GM12864 (cell line): ENCODE measurements around the gene HEBP1.
A peak's percentile ranks its signal among the peaks of the same experiment; 100 is the strongest.

ENCODE experiments used
- DNase-seq: peaks from one replicate; pipeline ENCODE4 v3.0.0-alpha.2; 2011; ENCODE audit warnings: low read depth
- H3K4me3 ChIP-seq: 2 replicates; pipeline ENCODE4 v1.5.1; 2011; ENCODE audit warnings: mild to moderate bottlenecking, low read depth, low read length, control low read depth
- TF ChIP-seq, protein P1 (sequence below): IDR thresholded peaks from 2 replicates; pipeline ENCODE4 v1.5.1; 2011; ENCODE audit warnings: low read depth, mild to moderate bottlenecking, moderate library complexity, low read length, control low read depth, inconsistent platforms; ENCODE audit errors: missing control alignments

The HEBP1 gene, protein sequence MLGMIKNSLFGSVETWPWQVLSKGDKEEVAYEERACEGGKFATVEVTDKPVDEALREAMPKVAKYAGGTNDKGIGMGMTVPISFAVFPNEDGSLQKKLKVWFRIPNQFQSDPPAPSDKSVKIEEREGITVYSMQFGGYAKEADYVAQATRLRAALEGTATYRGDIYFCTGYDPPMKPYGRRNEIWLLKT

DNA sequence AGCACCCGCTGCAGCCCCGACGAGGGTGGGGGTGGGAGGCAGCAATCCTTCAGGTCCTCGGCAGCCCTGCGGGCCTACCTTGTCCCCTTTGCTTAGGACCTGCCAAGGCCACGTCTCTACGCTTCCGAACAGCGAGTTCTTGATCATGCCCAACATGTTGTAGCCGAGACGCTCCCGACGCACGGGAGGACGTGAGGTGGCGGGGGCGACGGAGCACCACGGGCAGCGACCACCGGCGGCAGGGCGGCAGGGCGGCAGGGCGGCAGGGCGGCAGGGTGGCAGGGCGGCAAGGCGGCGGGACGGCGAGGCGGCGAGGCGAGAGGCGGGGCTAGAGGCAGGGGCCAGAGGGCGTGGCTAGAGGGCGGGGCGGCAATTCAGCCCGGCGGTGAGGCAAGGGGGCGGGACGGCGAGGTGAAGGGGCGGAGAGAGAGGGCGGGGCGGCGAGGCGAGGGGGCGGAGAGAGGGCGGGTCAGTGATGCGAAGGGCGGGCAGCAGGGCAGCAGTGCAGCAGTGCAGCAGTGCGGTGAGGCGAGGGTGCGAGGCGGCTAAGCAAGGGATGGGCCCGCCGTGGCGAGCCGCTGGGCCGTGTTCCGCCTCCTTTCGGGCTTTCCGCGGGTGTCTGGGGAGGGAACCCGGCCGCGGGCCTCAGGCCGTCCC, at the start of gene HEBP1:
HEBP1 (minus strand) TSS at position 307 of the 657 bp plus-strand sequence; CDS start at position 156, 151 bp downstream.
- H3K4me3 ChIP-seq = peak within 1 kb of the TSS; percentile 59
- TF ChIP-seq, protein P1, sequence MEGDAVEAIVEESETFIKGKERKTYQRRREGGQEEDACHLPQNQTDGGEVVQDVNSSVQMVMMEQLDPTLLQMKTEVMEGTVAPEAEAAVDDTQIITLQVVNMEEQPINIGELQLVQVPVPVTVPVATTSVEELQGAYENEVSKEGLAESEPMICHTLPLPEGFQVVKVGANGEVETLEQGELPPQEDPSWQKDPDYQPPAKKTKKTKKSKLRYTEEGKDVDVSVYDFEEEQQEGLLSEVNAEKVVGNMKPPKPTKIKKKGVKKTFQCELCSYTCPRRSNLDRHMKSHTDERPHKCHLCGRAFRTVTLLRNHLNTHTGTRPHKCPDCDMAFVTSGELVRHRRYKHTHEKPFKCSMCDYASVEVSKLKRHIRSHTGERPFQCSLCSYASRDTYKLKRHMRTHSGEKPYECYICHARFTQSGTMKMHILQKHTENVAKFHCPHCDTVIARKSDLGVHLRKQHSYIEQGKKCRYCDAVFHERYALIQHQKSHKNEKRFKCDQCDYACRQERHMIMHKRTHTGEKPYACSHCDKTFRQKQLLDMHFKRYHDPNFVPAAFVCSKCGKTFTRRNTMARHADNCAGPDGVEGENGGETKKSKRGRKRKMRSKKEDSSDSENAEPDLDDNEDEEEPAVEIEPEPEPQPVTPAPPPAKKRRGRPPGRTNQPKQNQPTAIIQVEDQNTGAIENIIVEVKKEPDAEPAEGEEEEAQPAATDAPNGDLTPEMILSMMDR = no peak
- peak; percentile 18 for DNase-seq

DNA sequence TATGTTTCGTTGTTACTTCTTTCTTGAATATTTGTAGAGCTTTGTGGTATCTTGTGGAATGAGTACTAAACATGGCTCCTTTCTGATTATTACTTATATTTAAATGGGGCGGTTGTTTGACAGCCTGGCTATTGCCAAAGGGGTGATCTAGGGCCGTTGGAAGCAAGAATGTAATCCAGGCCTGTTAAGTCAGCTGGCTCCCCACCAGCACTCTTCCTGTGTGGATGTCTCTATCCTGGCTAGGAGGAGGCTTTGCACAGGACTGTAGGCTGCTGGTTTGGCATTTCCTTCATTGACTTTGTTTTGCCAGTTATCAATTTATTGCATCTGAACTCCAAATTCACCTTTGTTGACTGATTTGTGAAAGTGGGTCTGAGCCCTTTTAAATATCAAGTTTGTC, 49.8 kb upstream of the HEBP1 start:
- no peak overlapping the region for H3K4me3 ChIP-seq
- TF ChIP-seq, protein P1 = no peak
- DNase-seq = no peak

DNA sequence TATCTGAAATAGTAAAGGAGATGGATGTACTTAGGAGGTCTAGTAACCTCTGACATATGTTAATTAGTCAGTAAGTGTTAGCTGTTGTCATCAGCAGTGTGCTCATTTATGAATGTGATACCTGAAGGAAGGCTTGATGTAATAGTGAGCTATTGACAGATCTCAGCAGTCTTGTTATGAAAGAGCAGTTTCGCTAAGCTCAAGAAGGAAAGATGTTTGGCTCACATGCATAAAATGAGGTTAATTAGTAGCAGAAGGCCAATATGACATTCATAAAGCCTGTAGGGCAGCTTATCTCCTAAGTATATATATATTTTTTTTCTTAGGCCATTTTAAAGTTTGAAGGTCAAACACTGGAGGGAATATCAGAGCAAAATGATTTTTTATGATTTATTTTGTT, 46.9 kb upstream of the HEBP1 start:
- H3K4me3 ChIP-seq = no peak overlapping the region

DNA sequence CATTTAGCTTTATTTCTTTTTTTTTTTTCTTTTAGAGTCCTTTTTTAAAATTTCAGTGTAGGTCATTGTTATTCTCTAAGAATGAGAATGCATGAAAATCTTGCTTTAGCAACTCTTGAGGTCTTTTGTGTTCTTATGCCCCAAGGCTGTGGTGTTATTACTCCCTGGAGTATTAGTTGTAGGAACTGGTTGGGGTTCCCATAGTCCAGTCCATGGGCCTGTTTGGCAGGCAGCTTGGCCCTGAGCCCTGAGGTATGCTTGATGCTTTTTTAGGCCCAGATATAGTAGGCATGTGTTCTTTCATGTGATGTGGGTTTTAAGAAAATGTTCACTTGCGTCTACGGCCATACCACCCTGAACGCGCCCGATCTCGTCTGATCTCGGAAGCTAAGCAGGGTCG, 45.8 kb upstream of the HEBP1 start:
- no peak overlapping the region for H3K4me3 ChIP-seq
- TF ChIP-seq, protein P1 = no peak
- no peak for DNase-seq

More for the DNA sequence above, 46.9 kb upstream of the HEBP1 start:
- no peak for DNase-seq
- TF ChIP-seq, protein P1 = no peak

DNA sequence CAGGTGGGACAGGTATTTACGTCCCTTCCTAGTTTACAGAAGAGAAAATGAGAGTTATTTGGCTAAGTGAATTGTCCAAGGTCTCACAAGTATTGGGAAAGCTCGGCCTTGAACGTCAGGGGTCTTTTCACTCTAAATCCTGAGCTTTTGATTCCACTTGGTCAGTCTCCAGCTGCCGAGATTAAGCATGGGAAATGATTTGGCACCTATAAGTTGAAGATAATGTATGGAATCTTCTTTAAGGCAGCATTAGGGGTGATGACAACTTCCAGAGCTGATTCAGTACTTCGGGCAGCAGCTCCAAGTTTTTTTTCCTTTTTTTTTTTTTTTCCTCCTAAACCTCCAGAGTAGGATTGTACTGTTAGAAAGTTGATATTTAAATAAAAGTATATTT, 44.8 kb upstream of the HEBP1 start:
- TF ChIP-seq, protein P1 = no peak
- no peak for DNase-seq
- H3K4me3 ChIP-seq = peak overlapping the region; percentile 85

DNA sequence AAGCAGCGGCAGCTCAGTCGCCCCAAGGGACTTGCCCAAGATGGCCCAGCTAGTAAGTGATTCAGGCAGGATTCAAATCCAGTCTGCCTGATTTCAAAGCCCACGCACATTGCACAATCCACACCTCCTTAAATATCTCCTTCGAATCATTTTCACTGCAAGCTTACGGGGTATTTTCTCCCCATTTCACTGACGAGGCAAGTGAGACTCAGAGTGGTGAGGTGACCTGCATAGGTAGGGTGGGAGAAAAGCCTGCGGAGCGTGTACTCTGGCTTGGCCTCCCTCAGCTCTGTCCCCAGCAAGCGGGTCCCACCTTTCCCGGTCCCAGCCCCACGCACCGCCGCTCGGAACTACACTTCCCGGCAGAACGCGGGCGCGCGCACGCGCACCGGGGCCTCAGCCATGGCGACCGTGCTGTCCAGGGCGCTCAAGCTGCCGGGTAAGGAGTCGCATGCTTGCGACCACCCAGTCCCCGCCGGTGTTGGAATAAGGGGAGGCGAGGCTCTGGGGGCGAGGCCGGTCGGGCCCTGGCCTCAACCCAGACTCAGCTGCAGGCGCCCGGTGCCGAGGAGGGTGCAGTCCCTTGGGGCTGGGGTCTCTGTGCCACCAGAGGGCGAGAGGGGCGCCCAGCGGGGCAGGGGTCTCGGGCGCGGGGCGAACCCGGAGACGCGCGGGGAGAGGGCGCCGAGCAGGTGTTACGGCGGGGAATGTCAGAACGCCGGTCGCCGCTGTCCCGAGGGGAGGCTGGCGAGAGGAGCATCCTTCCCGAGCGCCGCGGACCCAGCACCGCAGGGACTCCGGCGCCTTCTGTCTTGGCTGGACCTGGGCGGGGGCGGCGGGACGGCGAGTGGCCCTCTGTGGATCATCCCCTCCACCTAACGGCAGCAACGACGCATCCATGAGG, 44.2 kb upstream of the HEBP1 start, which contains the start of gene FAM234B:
FAM234B (plus strand) TSS at position 380 of the 904 bp plus-strand sequence; CDS start at position 403, 23 bp downstream.
- TF ChIP-seq, protein P1 = no peak
- H3K4me3 ChIP-seq = peak within 1 kb of the TSS; percentile 85
- DNase-seq = peak; percentile 5
